OCI-LY3 (cell line): Measurements from ENCODE around the gene OBSCN.

Experiments used
- H2AFZ ChIP-seq: fragments of 200-600, 300-600 bp; shearing (Covaris generic); 2 replicates; pipeline ENCODE4 v1.6.0; 2014; ENCODE audit warnings: antibody characterized with exemption, low read depth, low read length
- H3K27ac ChIP-seq: fragments of 200-600, 300-600 bp; sonication (generic); 2 replicates; pipeline ENCODE4 v1.5.1; 2014; ENCODE audit warnings: mild to moderate bottlenecking, low read length, moderate library complexity, mixed read lengths
- H3K27me3 ChIP-seq: fragments of 200-600, 300-600 bp; sonication (generic); 2 replicates; pipeline ENCODE4 v1.6.1; 2014; ENCODE audit warnings: low read depth, low read length, mixed read lengths
- H3K36me3 ChIP-seq: fragments of 200-600, 300-600 bp; sonication (generic); replicated peaks from 2 replicates; pipeline ENCODE3; 2014; ENCODE audit warnings: low read depth, low read length, mixed read lengths
- H3K4me1 ChIP-seq: fragments of 300-600, 200-600 bp; sonication (generic); 2 replicates; pipeline ENCODE4 v1.6.1; 2014; ENCODE audit warnings: low read length, mixed read lengths
- H3K4me2 ChIP-seq: fragments of 200-600, 300-600 bp; sonication (generic); 2 replicates; pipeline ENCODE4 v1.6.1; 2014; ENCODE audit warnings: low read length, mixed read lengths
- H3K4me3 ChIP-seq: fragments of 300-600, 200-600 bp; sonication (generic); 2 replicates; pipeline ENCODE4 v1.5.1; 2014; ENCODE audit warnings: antibody characterized with exemption, mild to moderate bottlenecking, low read length, moderate library complexity
- H3K79me2 ChIP-seq: fragments of 300-600, 200-600 bp; shearing (Covaris generic); 2 replicates; pipeline ENCODE4 v1.6.1; 2014; ENCODE audit warnings: mild to moderate bottlenecking, low read length, mixed read lengths
- H3K9ac ChIP-seq: fragments of 300-600, 200-600 bp; shearing (Covaris generic); 2 replicates; pipeline ENCODE4 v1.6.0; 2014; ENCODE audit warnings: mild to moderate bottlenecking, low read length, moderate library complexity
- H3K9me3 ChIP-seq: fragments of 200-600, 300-600 bp; shearing (Covaris generic); 2 replicates; pipeline ENCODE4 v1.6.1; 2014; ENCODE audit warnings: low read length, mixed read lengths; ENCODE audit not compliant: insufficient read depth
- H4K20me1 ChIP-seq: fragments of 200-600, 300-600 bp; sonication (generic); 2 replicates; pipeline ENCODE4 v1.6.1; 2016; ENCODE audit warnings: low read length, mixed read lengths; ENCODE audit not compliant: insufficient read depth
- CTCF ChIP-seq: fragments of 200-600, 300-600 bp; sonication (generic); IDR thresholded peaks from 2 replicates; pipeline ENCODE4 v1.5.1; 2014; ENCODE audit warnings: antibody characterized with exemption, low read length, low read depth
- EZH2phosphoT487 ChIP-seq: fragments of 200-600 bp; shearing (Covaris generic); IDR thresholded peaks from 2 replicates; pipeline ENCODE4 v1.6.1; 2018; ENCODE audit warnings: antibody characterized with exemption, mixed run types, low read depth

Gene OBSCN

GRCh38 chr1:228163776-228164519 is 43.9 kb upstream of the OBSCN start:
- H3K36me3 ChIP-seq: no peaks in the 10 kb centered on the region
- peaks cover 9% of the 10 kb centered on the region for H3K79me2 ChIP-seq
- H3K4me1 ChIP-seq: peaks cover 10% of the 10 kb centered on the region
- H4K20me1 ChIP-seq: no peaks in the 10 kb centered on the region
- H3K9ac ChIP-seq: no peak overlapping the region
- H3K4me2 ChIP-seq: peak overlapping the region; percentile 77; the same call in 1 of the 2 replicates
- H3K9me3 ChIP-seq: no peaks in the 10 kb centered on the region
- no peaks in the 10 kb centered on the region for H3K27me3 ChIP-seq
- no peak overlapping the region for H3K27ac ChIP-seq
- H3K4me3 ChIP-seq: no peak overlapping the region
- no peak overlapping the region for H2AFZ ChIP-seq
- TF ChIP-seq EZH2phosphoT487 (no peak), CTCF (no peak)

GRCh38 chr1:228164561-228165371 is 43.1 kb upstream of the OBSCN start:
- peak overlapping the region; percentile 54 for H3K27ac ChIP-seq
- H3K27me3 ChIP-seq: no peaks in the 10 kb centered on the region
- peak overlapping the region; percentile 44; the same call in 1 of the 2 replicates for H2AFZ ChIP-seq
- H4K20me1 ChIP-seq: no peaks in the 10 kb centered on the region
- H3K4me1 ChIP-seq: peaks cover 10% of the 10 kb centered on the region
- H3K9me3 ChIP-seq: no peaks in the 10 kb centered on the region
- H3K79me2 ChIP-seq: peaks cover 9% of the 10 kb centered on the region
- H3K4me2 ChIP-seq: peak overlapping the region; percentile 77
- no peaks in the 10 kb centered on the region for H3K36me3 ChIP-seq
- H3K9ac ChIP-seq: peak overlapping the region; percentile 81
- TF ChIP-seq CTCF: no peak
- no peak for TF ChIP-seq EZH2phosphoT487
- peak overlapping the region; percentile 85 for H3K4me3 ChIP-seq

- peak within 1 kb of the TSS; percentile 93 for H3K4me2 ChIP-seq
- H3K9ac ChIP-seq: peak within 1 kb of the TSS; percentile 81
- H3K4me3 ChIP-seq: peak within 1 kb of the TSS; percentile 85
- no peaks in the 10 kb centered on the region for H3K27me3 ChIP-seq
- H3K36me3 ChIP-seq: no peaks in the 10 kb centered on the region
- TF ChIP-seq CTCF (peak; percentile 70), EZH2phosphoT487 (no peak)
- no peaks in the 10 kb centered on the region for H3K9me3 ChIP-seq
- H3K27ac ChIP-seq: peak within 1 kb of the TSS; percentile 86
- H4K20me1 ChIP-seq: no peaks in the 10 kb centered on the region
- H3K79me2 ChIP-seq: peaks cover 9% of the 10 kb centered on the region
- peaks cover 10% of the 10 kb centered on the region for H3K4me1 ChIP-seq
- peak within 1 kb of the TSS; percentile 44; the same call in 1 of the 2 replicates for H2AFZ ChIP-seq
Observed at GRCh38 chr1:228165372-228166169, 42.3 kb upstream of the OBSCN start, which contains the start of gene IBA57. Gene IBA57, plus strand, starts transcription at chr1:228165804. Its CDS starts 13 bp downstream, at chr1:228165817.
